Activated effector memory CD4-positive, alpha-beta T cell treated with Interleukin-2 at 50 U/mL for 16 hours (primary cell): ENCODE data around the gene CFAP90.

ENCODE experiments used
- DNase-seq: peaks from one replicate; pipeline ENCODE4 v3.0.0-alpha.2; 2020

Gene CFAP90

DNA sequence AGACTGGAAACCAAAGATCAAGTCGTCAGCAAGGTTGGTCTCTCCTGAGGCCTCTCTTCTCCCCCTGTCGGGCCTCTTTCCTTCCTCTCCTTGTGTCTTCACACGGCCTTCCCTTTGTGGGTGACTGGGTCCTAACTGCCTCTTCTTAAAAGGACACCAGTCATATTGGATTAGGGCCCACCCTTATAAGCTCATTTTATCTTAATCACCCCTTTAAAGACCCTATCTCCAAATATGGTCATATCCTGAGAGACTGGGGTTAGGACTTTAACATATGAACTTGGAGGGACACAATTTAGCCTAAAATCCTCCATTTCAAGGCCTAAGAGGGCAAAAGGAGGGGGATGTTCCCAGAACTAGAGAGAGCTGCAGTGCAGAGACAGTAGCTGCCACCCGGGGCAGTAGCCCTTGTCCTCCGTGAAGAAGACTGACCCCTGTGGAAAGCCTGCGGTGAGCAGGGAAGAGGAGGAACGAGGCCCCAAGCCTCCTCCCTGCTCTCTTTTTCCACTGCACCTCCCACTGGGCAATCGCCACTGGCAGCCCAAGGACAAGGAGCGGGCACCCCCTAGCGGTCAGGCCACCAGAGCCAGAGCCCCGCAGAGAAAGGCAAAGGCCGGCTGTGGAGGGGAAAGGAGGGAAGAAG lies 34.9 kb downstream of the CFAP90 start:
- peak; percentile 32 for DNase-seq

DNA sequence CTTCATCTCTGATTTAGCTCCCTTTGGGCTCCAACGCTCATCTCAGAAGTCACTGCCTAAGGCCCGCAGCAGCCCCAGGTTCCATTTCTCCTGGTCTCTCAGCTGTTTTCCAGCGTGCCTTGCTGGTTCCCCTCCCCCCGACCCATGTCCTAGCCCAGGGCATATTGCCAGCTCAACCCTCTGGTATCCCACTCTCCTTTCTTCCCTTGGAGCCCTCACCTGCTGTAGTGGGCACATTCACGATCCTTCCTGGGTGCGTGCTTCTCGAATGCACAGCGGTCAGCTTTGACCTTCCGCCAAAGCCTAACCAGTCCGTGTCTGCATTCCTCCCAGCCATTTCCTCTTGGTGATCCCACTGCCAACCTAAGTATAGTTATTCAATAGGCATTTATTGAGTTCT lies 36.1 kb downstream of the CFAP90 start:
- DNase-seq, result no peak

DNA sequence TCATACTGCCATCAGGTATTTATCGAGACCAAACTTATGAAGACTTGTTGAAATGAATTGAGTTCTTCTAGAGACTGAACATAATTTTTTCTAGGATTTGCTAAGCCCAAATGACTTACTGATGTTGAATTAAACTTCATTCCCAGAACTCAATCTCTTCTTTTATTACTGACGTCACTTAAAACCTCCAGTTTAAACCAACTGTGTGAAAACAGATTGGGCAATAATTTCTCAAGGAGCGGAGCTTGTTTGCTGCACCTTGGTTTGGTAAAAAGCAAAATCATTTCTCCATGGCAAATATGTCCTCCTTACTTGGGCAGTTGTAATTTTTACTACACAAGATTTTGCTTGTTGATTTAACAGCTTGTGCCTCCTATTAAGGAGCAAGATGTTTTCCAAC lies 37.4 kb downstream of the CFAP90 start:
- DNase-seq, result no peak

DNA sequence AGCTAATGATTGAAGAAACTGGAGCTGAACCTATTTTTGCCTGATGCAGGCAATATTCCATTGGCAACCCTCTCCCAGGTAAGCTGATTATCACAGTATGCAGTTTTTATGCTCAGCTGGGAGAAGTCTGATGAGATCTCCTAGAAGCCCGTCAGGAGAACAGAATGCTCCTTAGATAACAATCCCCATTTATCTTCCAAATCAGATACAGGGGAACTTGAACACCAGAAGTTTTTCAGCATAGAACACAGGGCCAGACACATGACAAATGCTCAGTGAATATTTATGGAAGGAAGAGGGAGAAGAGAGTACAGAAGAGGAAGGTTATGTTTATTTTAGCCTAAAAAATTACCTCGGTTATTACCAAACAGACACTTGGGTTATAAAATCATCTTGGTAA lies 37.9 kb downstream of the CFAP90 start:
- no peak for DNase-seq

DNA sequence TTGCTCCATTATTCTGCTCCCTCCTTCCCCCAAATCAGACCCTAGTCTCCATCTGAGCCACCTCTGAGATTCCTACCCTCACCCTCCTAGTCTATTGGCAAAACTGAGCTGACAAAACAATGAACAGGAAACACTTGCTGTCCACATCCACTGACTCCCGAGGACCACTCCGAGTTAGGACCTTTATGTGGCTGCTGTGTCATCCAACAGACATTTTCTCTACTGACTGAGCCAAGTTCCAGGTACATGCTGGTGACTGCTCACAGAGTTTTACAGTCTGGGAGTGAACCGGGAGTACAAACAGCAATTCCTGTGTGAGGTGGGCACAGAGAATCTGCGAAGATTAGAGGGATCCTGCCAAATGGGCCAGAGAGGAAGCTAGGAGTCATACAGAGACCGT lies 39.2 kb downstream of the CFAP90 start:
- no peak for DNase-seq

DNA sequence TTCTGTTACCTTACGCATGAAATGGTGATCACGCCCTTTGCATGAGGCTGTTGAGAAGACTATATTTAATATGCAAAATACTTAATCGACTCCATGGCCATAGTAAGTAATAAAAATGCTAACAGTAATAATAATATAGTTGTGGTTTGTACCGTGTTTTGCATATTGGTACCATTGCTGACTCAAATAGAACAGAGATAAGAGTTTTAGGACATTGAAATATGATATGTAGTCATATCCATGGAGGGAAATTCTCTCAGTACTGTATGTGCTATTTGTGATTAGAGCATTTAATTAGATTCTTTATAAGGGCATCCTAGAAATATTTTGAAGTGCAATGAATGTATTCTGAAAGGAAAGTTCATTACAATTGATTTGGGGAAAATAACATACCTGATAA lies 41.9 kb downstream of the CFAP90 start:
- no peak for DNase-seq

DNA sequence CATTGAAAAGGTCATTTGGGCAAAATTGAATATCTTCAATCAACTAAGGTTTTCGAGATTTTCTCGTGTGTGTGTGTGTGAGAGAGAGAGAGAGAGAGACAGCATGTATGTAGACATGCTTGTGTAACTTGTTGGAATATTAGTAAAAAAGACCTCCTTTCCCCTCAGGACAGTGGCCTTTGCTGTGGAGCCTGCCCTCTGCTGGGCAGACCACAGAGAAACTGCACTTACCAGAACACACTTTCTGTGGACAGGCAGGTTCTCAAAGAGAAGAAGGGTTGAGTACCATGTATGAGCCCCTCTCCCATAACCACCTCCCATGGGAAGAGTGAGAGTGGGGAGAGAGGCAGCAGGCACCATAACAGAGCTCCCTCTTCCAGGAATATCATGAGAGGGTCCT lies 45.6 kb downstream of the CFAP90 start:
- DNase-seq, result no peak

DNA sequence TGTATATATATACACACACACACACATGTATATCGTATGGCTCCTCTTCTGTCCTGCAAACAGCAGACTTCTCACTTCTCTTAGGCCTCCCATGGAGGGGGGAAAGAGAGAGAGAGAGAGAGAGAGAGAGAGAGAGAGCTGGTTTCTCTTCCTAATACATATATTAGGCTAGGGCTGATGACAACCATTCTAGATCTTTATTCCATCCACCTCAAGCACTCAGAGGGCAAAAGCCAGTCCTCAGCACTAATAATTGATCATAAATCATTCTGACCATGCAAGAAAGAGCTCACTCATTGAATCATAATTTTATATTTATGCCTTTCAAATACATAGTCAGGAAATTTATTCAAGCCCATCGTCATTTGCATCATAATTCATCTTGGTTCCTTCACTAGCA lies 47.0 kb downstream of the CFAP90 start:
- DNase-seq, result no peak

DNA sequence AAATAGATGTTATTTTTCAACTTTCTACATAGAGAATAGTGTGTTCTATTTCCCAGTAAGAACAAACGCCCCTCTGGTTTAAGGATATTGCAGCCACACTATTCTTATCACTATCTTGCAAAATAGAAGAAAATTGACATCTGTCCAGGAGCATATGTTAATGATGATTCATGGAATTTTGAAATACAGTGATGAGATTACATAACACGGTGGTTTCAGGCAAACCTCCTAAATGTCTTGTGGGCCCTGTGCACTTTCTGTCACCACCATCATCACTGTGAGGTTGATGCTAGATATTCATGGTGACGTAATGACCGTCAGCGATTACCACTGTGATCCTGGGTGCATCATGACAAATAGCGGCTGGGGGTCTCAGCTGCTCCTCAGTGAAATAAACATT lies 48.1 kb downstream of the CFAP90 start:
- no peak for DNase-seq

DNA sequence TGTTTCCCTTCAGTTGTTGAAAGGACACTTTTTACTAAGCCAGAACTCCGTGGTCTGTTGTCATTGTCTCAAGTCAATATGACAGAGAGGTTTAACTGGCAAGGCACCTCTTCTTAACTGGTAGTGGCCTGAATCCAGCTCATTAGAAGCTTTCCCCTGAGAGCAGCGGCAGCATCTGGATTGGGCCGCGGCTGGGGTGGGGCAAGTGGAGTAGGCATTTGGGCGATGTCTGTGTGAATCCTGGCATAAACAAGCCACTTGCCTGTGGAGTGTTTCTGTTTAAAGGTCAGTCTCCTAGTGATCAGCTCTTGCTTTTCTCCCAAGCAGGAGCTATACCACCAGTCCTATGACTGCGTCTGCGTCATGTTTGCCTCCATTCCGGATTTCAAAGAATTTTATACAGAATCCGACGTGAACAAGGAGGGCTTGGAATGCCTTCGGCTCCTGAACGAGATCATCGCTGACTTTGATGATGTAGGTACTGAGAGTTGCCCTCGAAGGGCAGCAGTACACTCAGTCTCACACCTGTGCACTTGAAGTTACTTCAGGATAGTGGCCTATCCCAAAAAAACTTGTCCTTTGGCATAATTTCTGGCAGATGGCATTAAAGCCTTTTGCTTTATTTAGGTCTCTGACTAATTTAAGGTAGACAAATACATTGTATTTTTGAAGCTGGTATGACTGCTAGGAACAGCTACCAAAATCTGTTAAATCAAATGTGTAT lies 48.9 kb downstream of the CFAP90 start:
- no peak for DNase-seq

DNA sequence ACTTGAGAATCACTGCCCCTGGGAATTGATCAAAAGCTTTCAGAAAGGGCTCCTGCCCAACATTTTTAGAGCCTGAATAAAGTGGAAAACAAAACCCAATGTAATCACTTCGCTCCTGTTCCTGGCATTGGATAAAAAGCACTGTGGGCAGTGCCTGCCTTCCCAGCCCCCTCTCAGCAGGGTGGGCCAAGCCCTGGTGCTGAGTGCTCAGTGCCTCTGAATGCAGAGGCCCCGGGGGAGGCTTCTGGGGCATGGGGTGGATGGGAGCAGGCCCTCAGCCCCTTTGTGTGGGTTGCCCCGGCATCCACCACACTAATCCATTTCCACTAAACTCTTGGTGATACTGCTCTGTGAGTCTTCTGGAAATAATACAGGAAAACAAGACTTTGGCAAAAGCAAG lies 55.6 kb downstream of the CFAP90 start:
- no peak for DNase-seq

DNA sequence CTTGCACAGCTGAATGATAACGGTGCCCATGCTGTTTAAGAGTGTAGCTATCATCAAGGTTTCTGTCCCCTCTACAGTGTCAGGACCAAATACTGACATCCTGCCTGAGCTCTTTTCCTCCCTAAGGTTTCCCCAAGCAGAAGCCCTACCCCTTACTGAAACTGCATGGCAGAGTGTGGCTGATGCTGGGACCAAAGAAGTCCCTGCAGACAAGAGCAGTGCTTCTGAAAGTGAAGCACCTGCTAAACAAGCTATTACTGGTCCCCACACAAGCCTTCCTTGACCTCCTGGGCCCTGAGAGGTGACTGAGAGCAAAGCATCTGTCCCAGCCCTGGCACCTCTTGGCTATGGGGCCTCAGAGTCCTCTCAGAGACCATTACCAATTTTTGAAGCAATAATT lies 56.1 kb downstream of the CFAP90 start:
- DNase-seq, result no peak

DNA sequence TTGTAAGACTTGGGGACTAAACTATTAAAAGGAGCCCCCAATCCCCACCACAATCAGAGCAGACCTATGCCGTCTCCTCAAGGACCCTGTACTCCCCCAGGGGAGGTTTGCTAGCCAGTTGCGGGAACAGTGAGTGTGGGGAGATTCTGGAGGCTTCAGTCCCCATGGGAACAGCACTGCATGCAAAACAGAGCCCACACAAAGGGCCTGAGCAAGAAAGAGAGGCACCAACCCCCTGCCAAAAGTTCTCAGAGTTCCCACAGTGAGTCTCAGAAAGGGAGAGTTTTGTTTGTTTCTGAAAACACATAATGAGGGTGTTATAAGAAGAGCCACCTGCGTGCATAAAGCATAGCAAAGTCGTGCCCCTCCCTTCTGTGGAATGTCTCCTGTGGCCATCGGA lies 56.6 kb downstream of the CFAP90 start:
- no peak for DNase-seq

DNA sequence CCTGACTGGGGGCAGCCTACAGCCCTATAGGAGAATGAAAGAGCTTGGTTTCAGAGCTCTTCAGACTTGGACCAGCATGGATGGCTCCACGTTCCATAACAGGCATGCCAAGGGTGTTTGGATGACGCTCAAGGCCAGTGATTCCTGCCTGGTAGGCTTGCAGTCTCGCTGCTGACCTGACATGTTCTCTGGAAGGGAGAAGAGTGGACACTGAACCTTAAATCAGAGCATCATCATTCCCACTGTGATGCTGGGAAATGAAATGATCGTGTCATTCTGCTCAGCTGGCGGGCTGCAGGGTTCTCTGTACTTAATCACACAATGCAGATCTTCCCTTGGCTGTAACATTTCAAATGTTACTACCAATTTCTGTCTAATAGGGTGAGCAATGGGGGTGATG lies 57.0 kb downstream of the CFAP90 start:
- no peak for DNase-seq

DNA sequence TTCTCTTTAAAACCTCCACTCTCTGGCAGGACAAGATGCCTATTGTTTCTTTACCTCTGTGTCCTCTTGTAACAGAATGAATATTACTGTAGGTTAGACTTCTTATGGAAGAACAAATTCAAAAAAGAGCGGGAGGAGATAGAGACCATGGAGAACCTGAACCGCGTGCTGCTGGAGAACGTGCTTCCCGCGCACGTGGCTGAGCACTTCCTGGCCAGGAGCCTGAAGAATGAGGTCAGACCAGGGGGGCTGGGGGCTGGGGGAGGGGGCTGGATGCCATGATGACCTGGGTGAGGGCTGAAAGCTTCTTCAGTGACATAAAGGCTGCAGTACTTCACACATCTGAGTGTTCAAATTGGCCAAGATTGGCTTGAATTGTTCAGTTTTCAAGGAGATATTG lies 61.4 kb downstream of the CFAP90 start:
- no peak for DNase-seq

DNA sequence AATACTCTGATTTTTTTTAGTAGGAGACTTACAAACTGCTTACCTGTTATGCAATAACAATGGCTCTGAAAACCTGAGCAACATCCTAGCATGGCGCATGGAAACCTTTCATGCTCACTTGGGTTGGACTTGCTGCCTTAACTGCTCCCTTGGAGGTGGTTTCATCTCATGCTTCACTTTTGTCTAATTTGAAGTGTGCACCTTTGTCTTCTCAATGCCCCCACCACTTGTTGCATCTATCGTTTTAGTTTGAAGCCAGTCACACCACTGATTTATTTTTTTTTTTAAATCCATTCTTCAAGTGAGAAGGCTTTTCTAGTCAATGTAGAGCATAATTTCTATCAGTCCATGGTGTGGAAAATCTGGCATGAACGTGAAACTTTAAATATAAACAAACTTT lies 63.2 kb downstream of the CFAP90 start:
- no peak for DNase-seq

DNA sequence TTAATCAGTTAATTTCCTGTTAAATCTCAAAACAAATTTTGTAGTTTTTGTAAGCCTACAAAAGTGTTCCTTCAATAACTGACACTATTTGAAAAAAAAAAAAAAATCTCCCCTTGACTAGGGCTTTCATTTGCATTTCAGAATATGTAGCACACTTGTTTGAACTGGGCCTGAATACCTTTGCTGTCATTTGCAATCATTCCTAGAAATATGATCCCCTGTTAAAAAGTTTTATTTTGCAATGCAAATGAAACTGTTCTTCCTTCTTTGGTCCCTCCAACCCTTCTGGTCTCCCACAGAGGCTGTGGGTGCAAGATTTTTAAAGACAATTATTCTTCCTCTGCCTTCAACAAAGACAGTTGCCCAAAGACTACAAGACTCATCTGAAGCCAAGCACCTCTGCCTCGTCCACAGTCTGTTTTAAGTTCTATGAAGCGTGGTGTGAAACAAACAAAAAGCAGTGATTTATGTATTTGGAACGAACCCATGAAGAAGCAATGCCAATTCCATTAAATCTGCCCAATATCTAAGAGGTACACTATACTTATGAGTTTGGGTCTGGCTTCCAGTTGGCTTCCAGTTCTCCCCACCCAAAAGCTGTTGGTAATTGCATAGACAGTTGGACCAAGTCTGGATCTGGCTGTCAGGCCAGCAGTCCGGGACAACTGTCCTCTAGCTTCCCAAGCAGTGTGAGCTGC lies 66.1 kb downstream of the CFAP90 start:
- DNase-seq, result no peak

DNA sequence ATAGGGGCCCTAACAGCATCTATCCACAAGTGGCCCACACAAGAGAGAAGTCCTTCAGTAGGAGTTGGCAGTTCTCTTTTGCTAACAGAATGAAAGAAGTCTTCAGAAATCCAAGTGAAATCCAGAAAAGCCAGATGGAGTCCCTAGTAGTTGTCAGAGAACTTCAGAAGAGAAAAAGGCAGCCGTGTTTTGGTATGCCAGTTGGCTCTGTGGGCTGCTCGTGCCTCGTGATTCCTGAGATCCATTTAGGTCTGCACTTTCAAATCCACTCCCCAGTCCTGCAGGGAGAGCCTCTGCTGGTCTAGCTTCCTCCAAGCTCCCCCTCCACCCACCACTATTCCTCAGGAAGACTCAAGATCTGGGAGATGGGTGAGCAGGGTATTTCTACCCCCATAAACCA lies 69.0 kb downstream of the CFAP90 start:
- DNase-seq, result no peak
